GM10266 (cell line): ENCODE results near the gene RASSF7.

Experiments
- DNase-seq: peaks from one replicate; pipeline ENCODE4 v3.0.0; 2012; ENCODE audit errors: extremely low spot score
- TF ChIP-seq, protein P1 (sequence below): IDR thresholded peaks from 2 replicates; pipeline ENCODE4 v1.5.1; 2012; ENCODE audit warnings: mild to moderate bottlenecking, low read depth; ENCODE audit not compliant: control insufficient read depth, insufficient read depth; ENCODE audit errors: missing control alignments

Gene RASSF7

DNA sequence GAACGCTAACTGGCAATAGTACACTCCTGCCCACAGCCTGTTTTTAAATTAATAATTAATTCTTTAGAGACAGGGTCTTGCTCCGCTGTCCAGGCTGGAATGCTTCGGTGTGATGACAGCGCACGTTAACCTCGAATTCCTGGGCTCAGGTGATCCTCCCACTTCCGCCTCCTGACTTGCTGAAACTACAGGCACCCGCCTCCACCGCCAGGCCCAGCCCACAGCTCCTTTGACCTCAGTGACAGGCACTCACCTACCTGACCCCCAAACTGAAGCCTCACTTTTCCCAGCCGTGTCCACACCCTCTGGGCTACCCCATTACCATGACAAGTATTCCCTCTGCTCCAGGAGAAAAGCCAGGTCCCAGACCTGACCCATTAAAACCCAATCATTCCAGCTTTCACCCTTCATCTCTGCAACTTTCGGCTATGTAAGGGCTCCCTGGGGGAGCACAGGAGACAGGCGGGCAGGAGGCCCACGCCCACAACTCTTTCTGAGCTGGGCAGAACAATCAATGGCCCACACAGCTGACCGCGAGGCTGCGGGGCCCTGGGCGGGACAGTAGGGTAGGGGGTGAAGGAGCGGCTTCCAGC is 962 bp upstream of the RASSF7 start:
- no peak for DNase-seq
- TF ChIP-seq, protein P1, sequence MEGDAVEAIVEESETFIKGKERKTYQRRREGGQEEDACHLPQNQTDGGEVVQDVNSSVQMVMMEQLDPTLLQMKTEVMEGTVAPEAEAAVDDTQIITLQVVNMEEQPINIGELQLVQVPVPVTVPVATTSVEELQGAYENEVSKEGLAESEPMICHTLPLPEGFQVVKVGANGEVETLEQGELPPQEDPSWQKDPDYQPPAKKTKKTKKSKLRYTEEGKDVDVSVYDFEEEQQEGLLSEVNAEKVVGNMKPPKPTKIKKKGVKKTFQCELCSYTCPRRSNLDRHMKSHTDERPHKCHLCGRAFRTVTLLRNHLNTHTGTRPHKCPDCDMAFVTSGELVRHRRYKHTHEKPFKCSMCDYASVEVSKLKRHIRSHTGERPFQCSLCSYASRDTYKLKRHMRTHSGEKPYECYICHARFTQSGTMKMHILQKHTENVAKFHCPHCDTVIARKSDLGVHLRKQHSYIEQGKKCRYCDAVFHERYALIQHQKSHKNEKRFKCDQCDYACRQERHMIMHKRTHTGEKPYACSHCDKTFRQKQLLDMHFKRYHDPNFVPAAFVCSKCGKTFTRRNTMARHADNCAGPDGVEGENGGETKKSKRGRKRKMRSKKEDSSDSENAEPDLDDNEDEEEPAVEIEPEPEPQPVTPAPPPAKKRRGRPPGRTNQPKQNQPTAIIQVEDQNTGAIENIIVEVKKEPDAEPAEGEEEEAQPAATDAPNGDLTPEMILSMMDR: no peak

DNA sequence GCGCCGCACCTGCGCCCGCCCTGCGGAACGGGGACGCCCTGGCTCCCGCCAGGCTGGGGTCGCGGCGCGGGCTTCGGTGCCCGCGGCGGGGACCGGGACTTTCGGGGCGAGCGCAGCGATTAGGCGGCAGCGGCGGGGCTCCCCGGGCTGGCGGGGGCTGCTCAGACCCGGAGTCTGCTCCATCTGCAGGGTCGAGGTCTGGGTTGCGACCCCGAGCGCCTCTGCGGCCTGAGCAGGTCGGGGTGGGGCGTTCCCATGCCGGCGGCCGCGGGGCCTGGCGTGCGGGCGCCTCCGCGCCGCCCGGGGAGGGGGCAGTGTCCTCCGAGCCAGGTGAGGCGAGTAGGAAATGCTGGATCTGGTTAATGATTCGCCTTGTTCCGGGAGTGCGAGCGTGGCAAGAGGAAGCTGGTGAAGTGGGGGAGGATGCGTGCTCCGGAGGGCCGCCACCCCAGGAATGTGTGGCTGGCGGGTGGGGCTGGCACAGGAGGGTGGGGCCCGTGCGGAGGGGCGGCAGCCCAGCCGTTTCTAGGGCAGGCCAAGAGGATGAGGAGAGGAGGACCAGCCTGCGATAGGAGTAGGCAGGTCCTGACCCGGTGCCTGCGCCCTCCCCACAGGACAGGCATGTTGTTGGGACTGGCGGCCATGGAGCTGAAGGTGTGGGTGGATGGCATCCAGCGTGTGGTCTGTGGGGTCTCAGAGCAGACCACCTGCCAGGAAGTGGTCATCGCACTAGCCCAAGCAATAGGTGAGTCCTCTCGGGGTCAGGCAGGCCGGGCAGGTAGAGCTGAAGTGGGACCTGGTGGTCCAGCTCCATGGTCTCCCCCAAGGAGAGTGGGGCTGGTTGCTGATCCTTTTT is 606 bp downstream of the RASSF7 start:
- DNase-seq: peak; percentile 53

DNA sequence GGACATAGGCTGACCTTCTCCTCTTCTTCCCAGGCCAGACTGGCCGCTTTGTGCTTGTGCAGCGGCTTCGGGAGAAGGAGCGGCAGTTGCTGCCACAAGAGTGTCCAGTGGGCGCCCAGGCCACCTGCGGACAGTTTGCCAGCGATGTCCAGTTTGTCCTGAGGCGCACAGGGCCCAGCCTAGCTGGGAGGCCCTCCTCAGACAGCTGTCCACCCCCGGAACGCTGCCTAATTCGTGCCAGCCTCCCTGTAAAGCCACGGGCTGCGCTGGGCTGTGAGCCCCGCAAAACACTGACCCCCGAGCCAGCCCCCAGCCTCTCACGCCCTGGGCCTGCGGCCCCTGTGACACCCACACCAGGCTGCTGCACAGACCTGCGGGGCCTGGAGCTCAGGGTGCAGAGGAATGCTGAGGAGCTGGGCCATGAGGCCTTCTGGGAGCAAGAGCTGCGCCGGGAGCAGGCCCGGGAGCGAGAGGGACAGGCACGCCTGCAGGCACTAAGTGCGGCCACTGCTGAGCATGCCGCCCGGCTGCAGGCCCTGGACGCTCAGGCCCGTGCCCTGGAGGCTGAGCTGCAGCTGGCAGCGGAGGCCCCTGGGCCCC is 1.4 kb downstream of the RASSF7 start:
- DNase-seq: no peak
- TF ChIP-seq, protein P1: no peak

More for the DNA sequence above, 606 bp downstream of the RASSF7 start:
- TF ChIP-seq, protein P1: no peak

DNA sequence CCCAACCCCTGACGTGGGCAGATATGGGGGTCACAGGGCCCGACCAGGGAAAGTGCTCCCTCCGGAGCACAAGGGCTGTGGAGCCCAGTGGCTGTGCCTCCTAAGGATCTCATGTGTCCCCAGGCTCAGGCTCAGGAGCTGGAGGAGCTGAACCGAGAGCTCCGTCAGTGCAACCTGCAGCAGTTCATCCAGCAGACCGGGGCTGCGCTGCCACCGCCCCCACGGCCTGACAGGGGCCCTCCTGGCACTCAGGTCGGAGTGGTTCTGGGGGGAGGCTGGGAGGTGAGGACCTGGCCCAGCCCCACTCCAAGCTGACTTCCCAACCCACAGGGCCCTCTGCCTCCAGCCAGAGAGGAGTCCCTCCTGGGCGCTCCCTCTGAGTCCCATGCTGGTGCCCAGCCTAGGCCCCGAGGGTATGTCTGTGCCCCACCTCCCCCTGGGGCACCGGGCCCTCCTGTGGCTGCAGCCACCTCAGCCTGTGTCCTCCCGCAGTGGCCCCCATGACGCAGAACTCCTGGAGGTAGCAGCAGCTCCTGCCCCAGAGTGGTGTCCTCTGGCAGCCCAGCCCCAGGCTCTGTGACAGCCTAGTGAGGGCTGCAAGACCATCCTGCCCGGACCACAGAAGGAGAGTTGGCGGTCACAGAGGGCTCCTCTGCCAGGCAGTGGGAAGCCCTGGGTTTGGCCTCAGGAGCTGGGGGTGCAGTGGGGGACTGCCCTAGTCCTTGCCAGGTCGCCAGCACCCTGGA is 2.5 kb downstream of the RASSF7 start:
- TF ChIP-seq, protein P1: no peak
- DNase-seq: no peak

DNA sequence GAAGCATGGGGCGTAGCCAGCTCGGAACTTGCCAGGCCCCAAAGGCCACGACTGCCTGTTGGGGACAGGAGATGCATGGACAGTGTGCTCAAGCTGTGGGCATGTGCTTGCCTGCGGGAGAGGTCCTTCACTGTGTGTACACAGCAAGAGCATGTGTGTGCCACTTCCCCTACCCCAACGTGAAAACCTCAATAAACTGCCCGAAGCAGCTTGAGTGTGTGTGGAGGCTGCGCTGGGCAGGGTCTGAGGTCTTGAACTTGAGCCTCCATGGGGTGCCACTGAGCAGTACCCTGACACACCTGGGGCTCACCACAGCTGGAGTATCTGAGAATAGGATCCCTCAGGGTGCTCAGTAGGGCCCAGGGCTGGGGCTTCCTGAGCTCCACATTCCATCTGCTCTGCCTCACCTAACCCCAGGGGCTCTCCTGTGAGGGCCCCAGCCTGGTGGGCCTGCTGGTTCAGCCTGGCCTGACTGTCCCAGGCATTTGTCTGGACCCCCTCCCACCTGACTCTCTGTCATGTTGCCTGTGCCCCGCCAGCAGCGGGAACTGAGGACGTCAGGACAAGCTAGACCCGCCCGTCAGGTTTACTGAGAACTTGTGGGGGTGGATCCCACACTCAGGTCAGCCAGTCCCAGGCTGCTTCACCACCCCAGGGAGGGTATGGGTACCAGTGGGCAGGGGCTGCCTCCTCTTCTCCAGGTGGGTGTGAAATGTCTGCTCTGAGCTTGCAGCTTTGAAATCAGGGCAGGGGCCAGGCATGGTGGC is 3.2 kb downstream of the RASSF7 start:
- no peak for DNase-seq
- TF ChIP-seq, protein P1: no peak

- DNase-seq: no peak
- TF ChIP-seq, protein P1: peak; percentile 23
Measured at GRCh38 chr11:565921-566509, 5.2 kb downstream of the RASSF7 start.
